CD8-positive, alpha-beta memory T cell (primary cell): ENCODE measurements around the gene DNER. TPM values are rescaled to one million over a fixed set of nuclear protein-coding genes. Genes with fewer than 3 reads are reported as not detected.

ENCODE experiments used
- CTCF ChIA-PET: fragments of 350-600 bp; sonication (Branson Sonifier 250); formaldehyde crosslinking; loops from one replicate; lab custom pipeline; 2021; ENCODE audit warnings: antibody characterized with exemption; lab: Charles Lee
- POLR2A ChIA-PET: fragments of 350-600 bp; sonication (Branson Sonifier 250); formaldehyde crosslinking; loops from one replicate; lab custom pipeline; 2021; ENCODE audit warnings: antibody characterized with exemption; lab: Charles Lee
- DNase-seq, 5 donors: peaks; one replicate each; pipeline versions ENCODE4 v3.0.0 to v3.0.0-alpha.2; 2020 to 2022; ENCODE audit warnings: mixed read lengths in 1 of 5
- H3K27ac ChIP-seq: one replicate; pipeline ENCODE4 v1.7.0; 2013; ENCODE audit warnings: low read depth, mild to moderate bottlenecking, low read length, moderate library complexity
- H3K27me3 ChIP-seq: 2 replicates; pipeline ENCODE4 v1.7.0; 2013; ENCODE audit warnings: low read length, mild to moderate bottlenecking; ENCODE audit not compliant: insufficient read depth, poor library complexity, severe bottlenecking
- H3K36me3 ChIP-seq: 2 replicates; pipeline ENCODE4 v1.7.0; 2013; ENCODE audit warnings: mild to moderate bottlenecking, low read length, moderate library complexity; ENCODE audit not compliant: insufficient read depth
- H3K4me1 ChIP-seq: 2 replicates; pipeline ENCODE4 v1.7.0; 2013; ENCODE audit warnings: mild to moderate bottlenecking, low read length, moderate library complexity; ENCODE audit not compliant: insufficient read depth
- H3K4me3 ChIP-seq: 2 replicates; pipeline ENCODE4 v1.7.0; 2013; ENCODE audit warnings: mild to moderate bottlenecking, low read length
- H3K9me3 ChIP-seq: 2 replicates; pipeline ENCODE4 v1.7.0; 2013; ENCODE audit warnings: mild to moderate bottlenecking, low read length
- H3K27ac Mint-ChIP-seq, 8 donors: one replicate each; pipeline ENCODE4 v1.8.0; 2020 to 2021; ENCODE audit warnings: mixed read lengths in 8 of 8, mild to moderate bottlenecking in 6 of 8, inconsistent platforms in 3 of 8, moderate library complexity in 3 of 8
- H3K27me3 Mint-ChIP-seq, 2 donors: one replicate each; pipeline ENCODE4 v1.8.0; 2020 to 2021; ENCODE audit warnings: mixed read lengths in 2 of 2, mild to moderate bottlenecking in 1 of 2, moderate library complexity in 1 of 2
- H3K36me3 Mint-ChIP-seq, 3 donors: one replicate each; pipeline ENCODE4 v1.8.0; 2020 to 2021; ENCODE audit warnings: mixed read lengths in 3 of 3, inconsistent platforms in 1 of 3, mild to moderate bottlenecking in 1 of 3
- H3K4me1 Mint-ChIP-seq, 3 donors: one replicate each; pipeline ENCODE4 v1.8.0; 2020 to 2021; ENCODE audit warnings: mixed read lengths in 3 of 3, inconsistent platforms in 1 of 3, mild to moderate bottlenecking in 1 of 3
- H3K4me3 Mint-ChIP-seq, 7 donors: one replicate each; pipeline ENCODE4 v1.8.0; 2020 to 2021; ENCODE audit warnings: mixed read lengths in 7 of 7, mild to moderate bottlenecking in 6 of 7, moderate library complexity in 4 of 7, inconsistent platforms in 2 of 7
- H3K9me3 Mint-ChIP-seq, 5 donors: one replicate each; pipeline ENCODE4 v1.8.0; 2020 to 2022; ENCODE audit warnings: mixed read lengths in 5 of 5, mild to moderate bottlenecking in 3 of 5, moderate library complexity in 2 of 5, inconsistent platforms in 1 of 5
- polyA plus RNA-seq: library from polyadenylated mRNA; unstranded; fragments of 300-500 nt; fragmentation: Illumina TruSeq; gene quantifications from one replicate; pipeline ENCODE4 v1.2.3, GENCODE V29; 2021
- total RNA-seq, 2 experiments: library from RNA; stranded (reverse); gene quantifications; one replicate each; pipeline ENCODE4 v1.2.3, GENCODE V29; 2021

Gene DNER
- total and polyA plus RNA-seq, 3 experiments from 2014 or later = not detected

- no peaks in the 10 kb centered on the region for H3K27me3 Mint-ChIP-seq
- ChIA-PET CTCF (no interaction called here), POLR2A (no interaction called here)
- peaks cover 0 to 17% (median 3%) of the 10 kb centered on the region in 5 donors for H3K9me3 Mint-ChIP-seq
- no peak overlapping the region for H3K27ac Mint-ChIP-seq
- no peak overlapping the region for H3K4me3 ChIP-seq
- no peak for DNase-seq
- H3K4me3 Mint-ChIP-seq = no peak overlapping the region
- no peaks in the 10 kb centered on the region for H3K9me3 ChIP-seq
- H3K36me3 Mint-ChIP-seq = no peaks in the 10 kb centered on the region
- no peaks in the 10 kb centered on the region for H3K27me3 ChIP-seq
- H3K4me1 Mint-ChIP-seq = no peaks in the 10 kb centered on the region
- H3K36me3 ChIP-seq = no peaks in the 10 kb centered on the region
- H3K27ac ChIP-seq = no peak overlapping the region
- H3K4me1 ChIP-seq = no peaks in the 10 kb centered on the region
Measured at GRCh38 chr2:229401171-229401865, 313.0 kb downstream of the DNER start.

- Histone ChIP-seq H3K27me3 (no peaks in the 10 kb centered on the region), H3K9me3 (no peaks in the 10 kb centered on the region), H3K4me1 (no peaks in the 10 kb centered on the region), H3K27ac (no peak overlapping the region), H3K4me3 (no peak overlapping the region), H3K36me3 (no peaks in the 10 kb centered on the region)
- H3K4me1 Mint-ChIP-seq = no peaks in the 10 kb centered on the region
- ChIA-PET CTCF (no interaction called here), POLR2A (no interaction called here)
- no peak overlapping the region for H3K4me3 Mint-ChIP-seq
- H3K36me3 Mint-ChIP-seq = no peaks in the 10 kb centered on the region
- no peak for DNase-seq
- peaks cover 2 to 22% (median 6%) of the 10 kb centered on the region in 5 donors for H3K9me3 Mint-ChIP-seq
- no peak overlapping the region for H3K27ac Mint-ChIP-seq
- H3K27me3 Mint-ChIP-seq = no peaks in the 10 kb centered on the region
Measured at GRCh38 chr2:229393926-229394325, 320.4 kb downstream of the DNER start.

GRCh38 chr2:229392196-229392595, 322.2 kb downstream of the DNER start:
- Mint-ChIP-seq H3K9me3 (peaks cover 0 to 16% (median 6%) of the 10 kb centered on the region in 5 donors), H3K36me3 (no peaks in the 10 kb centered on the region), H3K4me3 (no peak overlapping the region), H3K27ac (no peak overlapping the region), H3K4me1 (no peaks in the 10 kb centered on the region), H3K27me3 (no peaks in the 10 kb centered on the region)
- ChIA-PET CTCF (no interaction called here), POLR2A (no interaction called here)
- Histone ChIP-seq H3K27ac (no peak overlapping the region), H3K36me3 (no peaks in the 10 kb centered on the region), H3K27me3 (no peaks in the 10 kb centered on the region), H3K9me3 (no peaks in the 10 kb centered on the region), H3K4me1 (no peaks in the 10 kb centered on the region), H3K4me3 (no peak overlapping the region)
- DNase-seq = no peak

GRCh38 chr2:229388731-229389130, 325.6 kb downstream of the DNER start:
- peaks cover 3 to 21% (median 14%) of the 10 kb centered on the region in 5 donors for H3K9me3 Mint-ChIP-seq
- H3K4me1 Mint-ChIP-seq = no peaks in the 10 kb centered on the region
- Histone ChIP-seq H3K4me3 (no peak overlapping the region), H3K36me3 (no peaks in the 10 kb centered on the region), H3K4me1 (no peaks in the 10 kb centered on the region), H3K9me3 (no peaks in the 10 kb centered on the region), H3K27me3 (no peaks in the 10 kb centered on the region), H3K27ac (no peak overlapping the region)
- H3K27me3 Mint-ChIP-seq = no peaks in the 10 kb centered on the region
- ChIA-PET POLR2A (no interaction called here), CTCF (no interaction called here)
- H3K36me3 Mint-ChIP-seq = no peaks in the 10 kb centered on the region
- DNase-seq = no peak
- no peak overlapping the region for H3K27ac Mint-ChIP-seq
- no peak overlapping the region for H3K4me3 Mint-ChIP-seq

GRCh38 chr2:229387866-229388265, 326.5 kb downstream of the DNER start:
- no peak overlapping the region for H3K27ac Mint-ChIP-seq
- H3K27ac ChIP-seq = no peak overlapping the region
- no peaks in the 10 kb centered on the region for H3K4me1 Mint-ChIP-seq
- H3K36me3 ChIP-seq = no peaks in the 10 kb centered on the region
- DNase-seq = no peak
- H3K9me3 Mint-ChIP-seq = peaks cover 6 to 21% (median 19%) of the 10 kb centered on the region in 5 donors
- ChIA-PET CTCF (no interaction called here), POLR2A (no interaction called here)
- no peaks in the 10 kb centered on the region for H3K27me3 Mint-ChIP-seq
- H3K4me3 ChIP-seq = no peak overlapping the region
- H3K36me3 Mint-ChIP-seq = no peaks in the 10 kb centered on the region
- H3K4me3 Mint-ChIP-seq = no peak overlapping the region
- H3K4me1 ChIP-seq = no peaks in the 10 kb centered on the region
- no peaks in the 10 kb centered on the region for H3K27me3 ChIP-seq
- H3K9me3 ChIP-seq = no peaks in the 10 kb centered on the region

- H3K27me3 Mint-ChIP-seq = peaks cover 0 to 2% of the 10 kb centered on the region in 2 donors
Measured at GRCh38 chr2:229380101-229380625, 334.2 kb downstream of the DNER start.

GRCh38 chr2:229378386-229378785, 336.0 kb downstream of the DNER start:
- Mint-ChIP-seq H3K27me3 (peaks cover 0 to 2% of the 10 kb centered on the region in 2 donors), H3K4me1 (no peaks in the 10 kb centered on the region), H3K9me3 (peaks cover 3 to 10% (median 6%) of the 10 kb centered on the region in 5 donors), H3K36me3 (no peaks in the 10 kb centered on the region), H3K4me3 (no peak overlapping the region), H3K27ac (no peak overlapping the region)
- ChIA-PET CTCF (no interaction called here), POLR2A (no interaction called here)
- no peaks in the 10 kb centered on the region for H3K9me3 ChIP-seq
- H3K27me3 ChIP-seq = no peaks in the 10 kb centered on the region
- no peaks in the 10 kb centered on the region for H3K36me3 ChIP-seq
- no peak for DNase-seq
- H3K4me1 ChIP-seq = no peaks in the 10 kb centered on the region
- H3K27ac ChIP-seq = no peak overlapping the region
- H3K4me3 ChIP-seq = no peak overlapping the region

More at GRCh38 chr2:229380101-229380625, 334.2 kb downstream of the DNER start:
- H3K36me3 ChIP-seq = no peaks in the 10 kb centered on the region
- H3K4me1 Mint-ChIP-seq = no peaks in the 10 kb centered on the region
- ChIA-PET CTCF (no interaction called here), POLR2A (no interaction called here)
- H3K36me3 Mint-ChIP-seq = no peaks in the 10 kb centered on the region
- H3K4me1 ChIP-seq = no peaks in the 10 kb centered on the region
- H3K27ac ChIP-seq = no peak overlapping the region
- no peaks in the 10 kb centered on the region for H3K9me3 ChIP-seq
- peaks cover 9 to 14% (median 12%) of the 10 kb centered on the region in 5 donors for H3K9me3 Mint-ChIP-seq
- H3K27me3 ChIP-seq = no peaks in the 10 kb centered on the region
- H3K4me3 Mint-ChIP-seq = no peak overlapping the region
- DNase-seq = no peak
- H3K27ac Mint-ChIP-seq = no peak overlapping the region
- no peak overlapping the region for H3K4me3 ChIP-seq

- no peaks in the 10 kb centered on the region for H3K36me3 Mint-ChIP-seq
- ChIA-PET CTCF (no interaction called here), POLR2A (no interaction called here)
- no peak overlapping the region for H3K27ac ChIP-seq
- H3K4me1 ChIP-seq = no peaks in the 10 kb centered on the region
- no peak overlapping the region for H3K4me3 ChIP-seq
- peaks cover 2 to 3% of the 10 kb centered on the region in 2 donors for H3K27me3 Mint-ChIP-seq
- no peaks in the 10 kb centered on the region for H3K9me3 ChIP-seq
- no peak for DNase-seq
- H3K36me3 ChIP-seq = no peaks in the 10 kb centered on the region
- H3K4me1 Mint-ChIP-seq = no peaks in the 10 kb centered on the region
- H3K4me3 Mint-ChIP-seq = no peak overlapping the region
- H3K27me3 ChIP-seq = no peaks in the 10 kb centered on the region
- H3K9me3 Mint-ChIP-seq = peaks cover 0 to 7% (median 3%) of the 10 kb centered on the region in 5 donors
- no peak overlapping the region for H3K27ac Mint-ChIP-seq
Measured at GRCh38 chr2:229376866-229377265, 337.5 kb downstream of the DNER start.
